ENCODE results near the gene UBA6. TPM values are rescaled to one million over a fixed set of nuclear protein-coding genes. Genes with fewer than 3 reads are reported as not detected.

The UBA6 gene
- total RNA-seq, 1 experiment from 2014 or later, result 72.2 TPM

GRCh38 chr4:67719953-67720617, 19.1 kb upstream of the UBA6 start:
- Histone ChIP-seq H2BK12ac (ENCODE audit: insufficient read length, low read depth, low read length) (no peak overlapping the region), H4K8ac (replicated peaks; ENCODE audit: insufficient read length, low read depth, low read length) (no peak overlapping the region), H3K79me1 (ENCODE audit: insufficient read depth, low read depth, low read length, poor library complexity, severe bottlenecking) (no peaks in the 10 kb centered on the region), H2BK15ac (ENCODE audit: low read depth, low read length) (no peak overlapping the region), H3K4me1 (ENCODE audit: insufficient read depth, low read length) (no peaks in the 10 kb centered on the region; the same call in 1 of the 2 replicates), H2BK5ac (ENCODE audit: insufficient read length, low read length) (no peak overlapping the region), H4K5ac (ENCODE audit: insufficient read length, low read depth, low read length) (no peak overlapping the region), H3K79me2 (ENCODE audit: insufficient read depth, low read length) (no peaks in the 10 kb centered on the region), H3T11ph (ENCODE audit: low read length) (no peak overlapping the region), H2BK20ac (ENCODE audit: low read depth, low read length, poor library complexity, severe bottlenecking) (no peak overlapping the region), H2AK5ac (ENCODE audit: insufficient read length, low read length) (no peak overlapping the region), H3K9me3 (ENCODE audit: control insufficient read depth, low read depth, low read length) (no peaks in the 10 kb centered on the region), H3K27ac (ENCODE audit: insufficient read length, low read depth, low read length) (no peak overlapping the region), H2BK120ac (ENCODE audit: low read depth, low read length, poor library complexity, severe bottlenecking) (no peak overlapping the region), H3K56ac (ENCODE audit: insufficient read length, low read depth, low read length) (no peak overlapping the region), H3K14ac (ENCODE audit: insufficient read depth, low read length) (no peak overlapping the region), H4K91ac (ENCODE audit: insufficient read length, low read depth, low read length) (peak overlapping the region; percentile 2), H3K23me2 (ENCODE audit: insufficient read length, low read depth, low read length, poor library complexity, severe bottlenecking) (no peaks in the 10 kb centered on the region), H3K18ac (ENCODE audit: insufficient read length, low read depth, low read length) (no peak overlapping the region), H3K23ac (ENCODE audit: insufficient read length, low read depth, low read length) (no peak overlapping the region), H3K4me2 (ENCODE audit: insufficient read depth, insufficient read length, low read length) (no peak overlapping the region), H3K9ac (ENCODE audit: extremely low read depth, insufficient read length, low read length) (no peak overlapping the region), H3K27me3 (ENCODE audit: insufficient read depth, low read length) (no peaks in the 10 kb centered on the region), H4K20me1 (ENCODE audit: control insufficient read depth, insufficient read depth, insufficient read length) (no peaks in the 10 kb centered on the region), H2AFZ (ENCODE audit: low read length) (no peak overlapping the region), H3K4ac (ENCODE audit: low read depth, low read length) (no peak overlapping the region)
- peak overlapping the region in 1 of 3 experiments; percentile 52; a peak in 1 of 7 replicates for H3K27ac Mint-ChIP-seq
- peaks cover 26% of the 10 kb centered on the region in 2 experiments for H3K4me1 Mint-ChIP-seq
- H3K9me3 Mint-ChIP-seq, result no peaks in the 10 kb centered on the region
- DNase-seq, result no peak
- no peaks in the 10 kb centered on the region for H3K27me3 Mint-ChIP-seq (ENCODE audit: low read depth)
- no CpG with 5 or more reads among the region's 3 CpGs for WGBS (ENCODE audit: extremely low coverage, insufficient read length, low lambda C conversion rate)
- TF ChIP-seq CTCF (conservative IDR thresholded peaks at IDR 0.05), result no peak
- no peak overlapping the region for H3K4me3 Mint-ChIP-seq
- peaks cover 15 to 42% (median 25%) of the 10 kb centered on the region in 3 experiments for H3K36me3 Mint-ChIP-seq (ENCODE audit: insufficient read depth in 1 of 3, low read depth in 3 of 3)

Measured in H9 (cell line).